Skeletal muscle tissue (tissue), 4 donors: ENCODE data around the gene DTX3. TPM values are rescaled to one million over a fixed set of nuclear protein-coding genes. Genes with fewer than 3 reads are reported as not detected.
"Not testable (repeated sequence)": the region's sequence is repeated elsewhere in the genome, so short reads cannot be mapped to it uniquely, and the experiment has no call there.

Experiments used
- H3K27ac ChIP-seq: one replicate; pipeline ENCODE4 v1.7.0; 2013; ENCODE audit warnings: mild to moderate bottlenecking, low read depth, low read length, inconsistent platforms
- H3K27me3 ChIP-seq, 3 donors: one replicate each; pipeline ENCODE4 v1.7.0; 2013; ENCODE audit warnings: low read length in 3 of 3; ENCODE audit not compliant: control insufficient read depth in 3 of 3, insufficient read depth in 3 of 3
- H3K36me3 ChIP-seq, 3 donors: one replicate each; pipeline ENCODE4 v1.7.0; 2013; ENCODE audit warnings: low read length in 3 of 3; ENCODE audit not compliant: control insufficient read depth in 3 of 3, insufficient read depth in 3 of 3
- H3K4me1 ChIP-seq, 3 donors: one replicate each; pipeline ENCODE4 v1.7.0; 2013; ENCODE audit warnings: low read length in 3 of 3, mild to moderate bottlenecking in 3 of 3; ENCODE audit not compliant: control insufficient read depth in 3 of 3, insufficient read depth in 3 of 3
- H3K4me3 ChIP-seq, 3 donors: one replicate each; pipeline ENCODE4 v1.7.0; 2013; ENCODE audit warnings: low read length in 3 of 3
- H3K9ac ChIP-seq, 3 donors: one replicate each; pipeline ENCODE4 v1.7.0; 2013; ENCODE audit warnings: low read length in 3 of 3, mild to moderate bottlenecking in 3 of 3, moderate library complexity in 2 of 3, low read depth in 1 of 3
- H3K9me3 ChIP-seq, 3 donors: one replicate each; pipeline ENCODE4 v1.7.0; 2013; ENCODE audit warnings: low read length in 3 of 3; ENCODE audit not compliant: control insufficient read depth in 3 of 3
- total RNA-seq: library from RNA; depleted of rRNA; stranded (reverse); fragments of >200 nt; gene quantifications from one replicate; pipeline ENCODE4 v1.2.3, GENCODE V29; 2014
- donor health status: Osteomylitis.

The DTX3 gene
- total RNA-seq, 1 donor from 2014 or later, result 7.8 TPM

GRCh38 chr12:57582440-57582839, 22.2 kb upstream of the DTX3 start:
- peaks cover 0 to 4% (median 0%) of the 10 kb centered on the region in 3 donors for H3K4me1 ChIP-seq
- H3K4me3 ChIP-seq, result no peak overlapping the region
- no peaks in the 10 kb centered on the region for H3K9me3 ChIP-seq
- no peak overlapping the region for H3K27ac ChIP-seq
- no peaks in the 10 kb centered on the region for H3K36me3 ChIP-seq
- no peak overlapping the region for H3K9ac ChIP-seq
- peaks cover 0 to 7% (median 0%) of the 10 kb centered on the region in 3 donors for H3K27me3 ChIP-seq

- H3K4me1 ChIP-seq, result peaks cover 0 to 4% (median 0%) of the 10 kb centered on the region in 3 donors
- no peak overlapping the region for H3K9ac ChIP-seq
- H3K36me3 ChIP-seq, result no peaks in the 10 kb centered on the region
- no peak overlapping the region for H3K27ac ChIP-seq
- H3K9me3 ChIP-seq, result no peaks in the 10 kb centered on the region
- peaks cover 0 to 9% (median 5%) of the 10 kb centered on the region in 3 donors for H3K27me3 ChIP-seq
- H3K4me3 ChIP-seq, result no peak overlapping the region
Measured at GRCh38 chr12:57583008-57583831, 21.4 kb upstream of the DTX3 start.

GRCh38 chr12:57584050-57584449, 20.6 kb upstream of the DTX3 start:
- Histone ChIP-seq H3K4me3 (no peak overlapping the region), H3K27me3 (peaks cover 0 to 17% (median 6%) of the 10 kb centered on the region in 3 donors), H3K4me1 (peaks cover 0 to 4% (median 0%) of the 10 kb centered on the region in 3 donors), H3K9me3 (no peaks in the 10 kb centered on the region), H3K36me3 (no peaks in the 10 kb centered on the region), H3K9ac (no peak overlapping the region), H3K27ac (no peak overlapping the region)

GRCh38 chr12:57584690-57585089, 19.9 kb upstream of the DTX3 start:
- Histone ChIP-seq H3K9ac (no peak overlapping the region), H3K27ac (no peak overlapping the region), H3K36me3 (no peaks in the 10 kb centered on the region), H3K4me3 (no peak overlapping the region), H3K9me3 (no peaks in the 10 kb centered on the region), H3K27me3 (peaks cover 0 to 17% (median 6%) of the 10 kb centered on the region in 3 donors), H3K4me1 (peaks cover 0 to 4% (median 0%) of the 10 kb centered on the region in 3 donors)

- H3K36me3 ChIP-seq, result no peaks in the 10 kb centered on the region
- H3K9ac ChIP-seq, result no peak overlapping the region
- H3K4me1 ChIP-seq, result peaks cover 0 to 4% (median 0%) of the 10 kb centered on the region in 3 donors
- H3K4me3 ChIP-seq, result no peak overlapping the region
- H3K27me3 ChIP-seq, result peaks cover 0 to 17% (median 6%) of the 10 kb centered on the region in 3 donors
- H3K9me3 ChIP-seq, result no peaks in the 10 kb centered on the region
- H3K27ac ChIP-seq, result no peak overlapping the region
Measured at GRCh38 chr12:57585156-57585555, 19.5 kb upstream of the DTX3 start.

- no peak overlapping the region for H3K27ac ChIP-seq
- peaks cover 0 to 17% (median 6%) of the 10 kb centered on the region in 3 donors for H3K27me3 ChIP-seq
- H3K9me3 ChIP-seq, result no peaks in the 10 kb centered on the region
- H3K36me3 ChIP-seq, result no peaks in the 10 kb centered on the region
- H3K9ac ChIP-seq, result no peak overlapping the region
- H3K4me1 ChIP-seq, result peaks cover 6 to 8% (median 6%) of the 10 kb centered on the region in 3 donors
- no peak overlapping the region for H3K4me3 ChIP-seq
Measured at GRCh38 chr12:57586128-57586527, 18.5 kb upstream of the DTX3 start.

GRCh38 chr12:57586832-57587429, 17.7 kb upstream of the DTX3 start:
- Histone ChIP-seq H3K36me3 (no peaks in the 10 kb centered on the region), H3K9ac (no peak overlapping the region), H3K27me3 (peaks cover 0 to 13% (median 6%) of the 10 kb centered on the region in 3 donors), H3K4me1 (peaks cover 10 to 13% (median 12%) of the 10 kb centered on the region in 3 donors), H3K9me3 (no peaks in the 10 kb centered on the region), H3K27ac (no peak overlapping the region), H3K4me3 (no peak overlapping the region)

GRCh38 chr12:57588951-57589610, 15.5 kb upstream of the DTX3 start:
- H3K4me3 ChIP-seq, H3K9ac ChIP-seq, H3K36me3 ChIP-seq, H3K9me3 ChIP-seq, H3K27ac ChIP-seq: not testable (repeated sequence)
- H3K4me1 ChIP-seq, result peaks cover 11 to 21% (median 13%) of the 10 kb centered on the region in 3 donors
- H3K27me3 ChIP-seq, result peaks cover 0 to 10% (median 6%) of the 10 kb centered on the region in 3 donors

GRCh38 chr12:57590479-57590863, 14.2 kb upstream of the DTX3 start:
- H3K4me1 ChIP-seq, result peaks cover 11 to 21% (median 13%) of the 10 kb centered on the region in 3 donors
- H3K27me3 ChIP-seq, result peaks cover 0 to 10% (median 6%) of the 10 kb centered on the region in 3 donors
- H3K36me3 ChIP-seq, result peaks cover 0 to 3% (median 0%) of the 10 kb centered on the region in 3 donors
- peak overlapping the region; percentile 65 to 87 (median 69) for H3K9ac ChIP-seq
- H3K4me3 ChIP-seq, result peak overlapping the region; percentile 82 to 90 (median 88)
- no peak overlapping the region for H3K27ac ChIP-seq
- H3K9me3 ChIP-seq, result no peaks in the 10 kb centered on the region
